Hepatic stellate cell (primary cell): Measurements from ENCODE around the gene MTMR2.

Source experiments
- DNase-seq: peaks from one replicate; pipeline ENCODE4 v3.0.0; 2011; ENCODE audit warnings: low spot score

MTMR2 gene

DNA sequence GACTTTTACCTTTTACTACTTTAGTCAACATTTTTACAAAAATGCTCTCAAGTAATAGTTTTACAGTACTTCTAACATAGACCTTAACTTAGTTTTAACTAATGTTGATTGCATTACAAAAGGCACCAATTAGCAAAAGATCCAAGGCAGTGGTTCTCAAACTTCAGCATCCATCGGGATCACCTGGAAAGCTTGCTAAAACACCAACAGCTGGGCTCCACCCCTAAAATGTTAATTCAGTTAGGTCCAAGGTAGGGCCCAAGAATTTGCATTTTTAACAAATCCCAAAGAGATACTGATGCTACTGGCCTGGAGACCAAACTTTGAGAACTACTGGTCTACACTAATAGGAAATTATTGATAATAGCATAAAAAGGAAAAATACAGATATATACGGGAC is 5.9 kb downstream of the MTMR2 start:
- no peak for DNase-seq

DNA sequence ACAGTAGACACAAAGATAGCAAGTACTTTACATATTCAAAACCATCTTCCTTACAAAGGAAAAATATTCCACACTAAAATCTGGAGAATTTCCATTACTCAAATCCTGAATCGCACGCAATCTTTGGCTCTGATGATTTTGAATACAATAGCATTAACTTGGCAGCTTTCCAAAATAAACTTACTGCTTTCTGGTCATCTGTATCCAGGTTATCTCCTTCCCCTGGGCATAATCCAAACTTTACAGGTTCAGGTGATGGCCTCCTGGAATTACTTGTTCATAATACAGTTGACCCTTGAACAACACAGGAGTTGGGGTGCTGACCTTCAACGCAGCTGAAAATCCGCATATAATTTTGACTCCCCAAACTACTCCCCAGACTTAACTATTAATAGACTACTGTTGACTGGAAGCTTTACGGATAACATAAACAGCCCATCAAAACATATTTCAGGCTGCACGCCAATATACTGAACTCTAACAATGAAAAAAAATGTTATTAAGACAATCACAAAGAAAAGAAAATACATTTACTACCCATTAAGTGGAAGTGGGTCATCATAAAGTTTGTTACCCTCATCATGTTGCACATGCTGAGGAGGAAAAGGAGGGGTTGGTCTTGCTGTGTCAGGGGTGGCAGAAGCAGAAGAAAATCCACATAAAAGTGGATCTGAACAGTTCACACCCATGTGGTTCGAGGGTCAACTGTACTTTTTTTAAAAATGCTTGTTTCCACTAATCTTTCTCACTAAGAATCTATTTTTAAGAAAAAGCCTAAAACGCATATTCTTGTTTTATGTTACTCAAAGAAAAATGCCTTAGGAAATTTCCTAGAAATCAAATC is 6.5 kb downstream of the MTMR2 start:
- DNase-seq: no peak

DNA sequence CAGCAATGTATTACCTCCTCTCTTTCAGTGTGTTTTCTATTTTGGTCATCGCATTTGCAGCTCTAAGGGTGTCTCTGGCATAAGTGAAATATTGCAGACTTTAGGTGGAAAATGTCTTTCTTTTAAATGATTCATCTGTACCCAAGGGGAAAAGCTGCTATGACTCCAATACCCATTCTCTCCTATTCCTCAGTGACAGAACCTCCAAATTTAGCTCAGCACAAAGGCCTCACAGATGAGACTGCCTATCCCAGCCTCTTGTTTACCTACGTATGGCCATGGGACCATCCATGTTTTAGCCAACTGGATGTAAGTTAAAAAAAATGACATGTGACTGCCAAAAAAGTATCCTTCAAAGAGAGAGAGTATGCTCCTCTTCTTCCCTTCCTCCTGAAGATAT is 7.9 kb downstream of the MTMR2 start:
- DNase-seq: no peak

DNA sequence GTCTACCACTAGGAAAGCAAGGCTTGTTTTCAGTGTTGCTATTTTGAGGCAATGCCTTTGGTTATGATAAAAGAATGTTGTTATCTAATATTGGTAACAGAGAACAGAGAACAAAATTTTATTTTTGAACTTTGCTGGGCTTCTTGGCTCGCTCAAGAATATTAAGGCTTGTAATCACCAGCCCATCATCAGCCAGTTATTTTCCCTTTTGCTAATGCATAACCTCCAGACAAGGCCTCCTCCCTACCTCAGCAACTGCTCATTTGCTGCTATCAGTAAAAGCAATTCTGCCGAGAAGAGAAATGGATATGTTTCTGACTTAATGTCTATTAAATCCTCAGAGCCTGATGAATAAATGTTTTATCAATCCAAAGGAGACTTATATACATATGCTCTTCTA is 8.9 kb downstream of the MTMR2 start:
- DNase-seq: no peak

DNA sequence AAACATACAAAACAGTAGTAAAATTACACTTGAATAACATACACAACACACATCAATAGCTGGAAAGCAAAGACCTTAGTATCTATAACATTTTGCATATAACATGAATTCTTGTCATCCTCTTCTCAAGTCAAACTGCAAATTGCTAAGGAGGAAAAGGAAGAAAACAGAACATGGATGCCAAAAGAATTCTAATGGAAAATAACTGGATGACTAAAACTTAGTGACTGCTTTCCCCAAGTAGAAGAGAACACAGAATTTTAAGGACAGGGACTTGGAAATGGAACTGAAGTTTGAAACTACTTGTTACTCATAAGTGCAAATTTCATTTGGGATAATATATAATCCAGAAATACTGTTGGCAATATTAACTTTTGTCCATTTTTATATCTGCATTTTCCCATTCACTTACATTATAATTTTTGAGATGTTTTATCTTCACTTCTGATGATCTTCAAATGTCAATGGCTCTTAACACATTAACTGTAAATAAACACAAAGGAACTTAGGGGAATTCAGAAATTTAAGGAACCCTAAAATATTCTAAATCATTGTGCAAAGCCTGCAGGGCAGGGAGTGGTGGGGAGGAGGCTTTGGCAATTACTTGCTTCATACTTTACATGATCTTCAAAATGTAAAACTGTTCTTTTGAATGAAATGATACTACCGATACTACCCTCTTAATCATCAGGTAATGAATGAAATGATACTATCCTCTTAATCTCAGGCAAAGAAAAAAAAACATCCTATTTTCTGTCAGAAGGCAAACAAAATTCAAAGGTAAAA is 9.9 kb downstream of the MTMR2 start:
- DNase-seq: no peak

DNA sequence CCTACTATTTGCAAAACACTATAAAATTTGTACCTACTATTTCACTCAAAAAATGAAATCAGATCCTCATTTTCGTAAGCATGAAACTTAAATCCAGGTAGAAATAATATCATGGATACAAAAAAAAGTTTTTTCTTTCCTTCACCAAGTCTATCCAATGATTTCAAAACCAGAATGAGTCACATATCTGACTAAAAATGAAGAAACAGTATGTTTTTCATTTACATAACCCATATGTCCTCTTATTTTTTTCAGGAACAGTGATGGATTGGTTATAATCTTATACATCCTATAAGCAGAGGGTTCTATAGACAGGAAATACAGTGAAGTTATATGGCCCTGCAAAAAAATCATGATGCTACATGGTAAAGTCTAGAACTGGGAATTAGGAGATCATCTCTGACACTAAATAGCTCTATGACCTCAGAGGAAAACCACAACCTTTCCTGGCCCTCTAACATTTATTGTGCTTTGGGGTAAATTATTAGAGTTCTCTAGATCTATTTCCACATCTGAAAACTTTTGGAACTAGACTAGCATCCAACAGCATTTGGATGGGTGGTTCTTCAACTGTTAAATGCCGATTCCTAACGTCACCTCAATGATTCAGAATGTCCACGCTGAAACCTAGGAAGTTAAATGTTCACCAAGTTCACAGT is 10.9 kb downstream of the MTMR2 start:
- no peak for DNase-seq

DNA sequence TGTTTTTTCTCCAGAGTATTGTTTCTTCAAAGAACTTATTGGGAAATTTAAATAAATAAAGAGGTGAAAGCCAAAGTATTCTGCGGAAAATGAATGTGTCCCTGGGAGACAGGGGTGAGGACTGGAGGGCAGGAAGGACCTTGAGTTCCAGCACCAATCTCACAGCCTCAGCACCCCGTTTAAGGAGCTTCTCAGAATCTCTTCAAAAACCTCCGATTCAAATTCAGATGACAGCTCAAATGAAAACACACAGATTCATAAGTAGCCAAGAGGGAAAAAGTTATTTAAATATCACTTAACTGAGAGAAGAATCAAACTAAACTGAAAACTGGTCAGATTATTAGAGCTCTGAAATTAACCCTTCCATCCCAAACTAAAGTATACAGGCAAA is 12.5 kb downstream of the MTMR2 start:
- no peak for DNase-seq

DNA sequence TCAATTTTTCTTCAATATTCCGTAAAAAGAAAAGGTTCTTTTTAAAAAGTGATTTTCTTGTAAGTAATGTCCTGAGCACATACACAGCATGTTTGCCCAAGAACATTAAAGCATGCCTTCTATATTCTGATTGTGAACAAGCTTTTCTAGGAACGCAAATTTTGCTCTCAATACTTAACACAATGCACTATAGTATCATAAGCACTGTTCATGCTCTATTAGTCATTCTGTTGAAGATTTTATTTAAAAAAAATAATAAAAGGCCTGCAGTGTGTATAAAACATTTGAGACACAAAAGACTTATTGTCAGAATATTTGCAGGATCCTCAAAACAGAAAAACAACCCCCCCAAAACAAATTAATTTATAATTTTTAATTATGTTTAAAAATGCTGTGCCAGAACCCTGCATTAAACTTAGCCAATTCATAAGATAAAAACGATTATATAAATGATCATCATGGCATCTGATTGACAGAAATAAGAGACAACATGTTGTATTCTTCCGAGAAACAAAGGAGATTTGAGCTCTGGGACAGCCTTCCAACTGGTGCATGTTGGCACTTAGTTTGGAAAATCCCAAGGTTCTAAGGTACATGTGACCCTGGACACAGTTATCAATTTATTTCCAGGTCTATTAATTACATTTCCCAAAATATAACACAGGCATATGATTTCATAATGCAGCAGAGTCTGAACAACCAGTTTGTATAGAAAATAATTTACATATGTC is 13.1 kb downstream of the MTMR2 start:
- DNase-seq: no peak

DNA sequence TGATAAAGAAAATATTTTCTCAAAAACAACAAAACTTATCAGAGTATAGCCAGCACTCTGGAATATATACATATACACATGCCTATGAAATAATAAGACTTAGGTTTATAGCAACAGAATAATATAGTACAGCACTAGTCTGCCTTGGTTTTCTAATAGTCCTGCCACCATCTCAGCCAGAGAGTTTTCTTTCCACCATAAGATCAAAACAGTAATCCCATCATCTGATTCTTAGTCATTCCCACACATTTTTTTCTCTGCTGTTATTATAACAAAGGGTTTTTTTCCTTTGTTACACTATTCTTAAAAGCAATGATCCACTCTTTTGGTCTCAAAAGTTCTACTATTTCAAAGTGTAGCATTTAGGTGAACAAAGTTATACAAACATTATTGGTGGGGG is 15.1 kb downstream of the MTMR2 start:
- DNase-seq: no peak

DNA sequence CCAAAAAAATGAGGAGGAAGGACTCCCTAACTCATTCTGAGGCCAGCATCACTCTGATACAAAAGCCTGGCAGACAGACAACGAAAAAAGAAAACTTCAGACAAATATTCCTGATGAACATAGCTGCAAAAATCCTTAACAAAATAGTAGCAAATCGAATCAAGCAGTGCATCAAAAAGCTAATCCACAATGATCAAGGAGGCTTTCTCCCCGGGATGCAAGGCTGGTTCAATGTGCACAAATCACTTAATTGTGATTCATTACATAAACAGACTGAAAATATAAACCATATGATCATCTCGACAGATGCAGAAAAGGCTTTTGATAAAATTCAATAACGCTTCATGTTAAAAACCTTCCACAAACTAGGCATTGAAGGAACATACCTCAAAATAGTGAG is 16.4 kb downstream of the MTMR2 start:
- no peak for DNase-seq

DNA sequence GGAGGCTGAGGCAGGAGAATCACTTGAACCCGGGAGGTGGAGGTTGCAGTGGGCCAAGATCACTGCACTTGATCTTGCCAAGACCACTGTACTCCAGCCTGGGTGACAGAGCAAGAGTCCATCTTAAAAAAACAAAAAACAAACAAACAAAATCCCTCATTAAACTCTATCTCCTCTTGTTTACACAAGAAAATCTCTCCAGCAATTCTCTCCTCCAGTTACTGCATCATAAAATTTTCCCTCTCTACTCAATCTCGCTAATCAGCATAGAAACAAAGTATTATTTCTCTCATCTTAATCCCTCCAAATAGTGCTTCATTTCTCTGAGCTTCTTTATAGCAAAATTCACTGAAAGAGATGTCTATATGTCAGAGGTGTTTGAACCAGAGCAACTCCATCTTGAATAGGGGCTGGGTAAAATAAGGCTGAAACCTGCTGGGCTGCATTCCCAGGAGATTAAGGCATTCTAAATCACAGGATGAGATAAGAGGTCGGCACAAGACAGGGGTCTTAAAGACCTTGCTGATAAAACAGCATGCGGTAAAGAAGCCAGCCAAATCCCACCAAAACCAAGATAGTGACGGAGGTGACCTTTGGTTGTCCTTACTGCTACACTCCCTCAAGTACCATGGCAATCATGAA is 19.8 kb downstream of the MTMR2 start:
- no peak for DNase-seq

DNA sequence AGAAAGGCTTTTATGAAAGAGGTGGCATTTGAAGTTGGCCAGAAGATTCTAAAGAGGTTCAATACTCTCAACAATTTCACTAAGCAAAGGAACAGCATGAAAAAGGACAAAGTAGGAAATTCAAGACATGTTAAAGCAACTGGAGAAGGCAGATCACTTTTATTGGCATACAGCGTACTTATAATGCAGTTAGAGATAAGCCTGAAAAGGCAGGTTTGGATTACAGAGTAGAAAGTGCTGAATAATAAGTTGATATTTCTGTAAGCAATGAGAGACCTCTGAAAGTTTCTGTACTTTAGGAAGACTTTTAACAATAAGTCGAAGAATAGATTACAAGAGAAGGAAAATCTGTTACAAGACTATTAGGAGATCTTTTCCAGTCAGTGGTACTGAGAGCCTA is 25.1 kb downstream of the MTMR2 start:
- no peak for DNase-seq

DNA sequence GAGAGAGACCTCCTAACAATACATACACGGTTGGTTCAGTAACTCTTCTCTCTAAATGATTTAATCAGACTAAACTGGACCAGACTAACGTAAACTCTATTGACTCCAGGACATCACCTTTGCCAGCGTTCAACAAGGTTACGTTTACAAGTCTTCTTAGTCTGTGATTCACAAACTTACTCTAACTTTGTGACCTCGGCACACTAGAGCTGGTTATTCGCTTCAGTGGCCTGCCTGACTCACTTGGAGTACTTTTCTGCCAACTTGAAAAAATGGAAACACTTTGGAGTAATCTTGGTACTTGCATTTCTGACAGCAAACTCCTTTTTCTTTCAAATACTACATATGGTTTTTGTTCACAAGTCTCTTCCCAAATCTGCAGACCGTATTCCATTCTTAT is 26.2 kb downstream of the MTMR2 start:
- DNase-seq: no peak

DNA sequence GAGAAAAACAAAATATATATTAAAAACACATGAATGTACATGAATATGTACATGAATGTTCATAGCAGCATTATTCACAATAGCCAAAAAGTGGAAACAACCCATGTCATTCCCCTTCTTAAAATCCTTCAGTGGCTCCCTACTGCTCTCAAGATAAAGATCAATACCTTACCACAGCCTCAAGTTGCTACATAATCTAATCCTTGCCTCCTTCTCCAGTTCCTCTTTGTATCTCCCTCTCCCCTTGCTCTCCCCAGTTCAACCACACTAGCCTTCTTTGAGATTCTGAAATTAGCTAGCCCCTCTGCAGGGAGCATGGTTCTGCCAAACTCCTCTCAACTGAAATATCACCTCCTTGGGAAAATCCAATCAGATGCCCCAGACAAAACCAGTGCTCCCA is 28.1 kb downstream of the MTMR2 start:
- no peak for DNase-seq

DNA sequence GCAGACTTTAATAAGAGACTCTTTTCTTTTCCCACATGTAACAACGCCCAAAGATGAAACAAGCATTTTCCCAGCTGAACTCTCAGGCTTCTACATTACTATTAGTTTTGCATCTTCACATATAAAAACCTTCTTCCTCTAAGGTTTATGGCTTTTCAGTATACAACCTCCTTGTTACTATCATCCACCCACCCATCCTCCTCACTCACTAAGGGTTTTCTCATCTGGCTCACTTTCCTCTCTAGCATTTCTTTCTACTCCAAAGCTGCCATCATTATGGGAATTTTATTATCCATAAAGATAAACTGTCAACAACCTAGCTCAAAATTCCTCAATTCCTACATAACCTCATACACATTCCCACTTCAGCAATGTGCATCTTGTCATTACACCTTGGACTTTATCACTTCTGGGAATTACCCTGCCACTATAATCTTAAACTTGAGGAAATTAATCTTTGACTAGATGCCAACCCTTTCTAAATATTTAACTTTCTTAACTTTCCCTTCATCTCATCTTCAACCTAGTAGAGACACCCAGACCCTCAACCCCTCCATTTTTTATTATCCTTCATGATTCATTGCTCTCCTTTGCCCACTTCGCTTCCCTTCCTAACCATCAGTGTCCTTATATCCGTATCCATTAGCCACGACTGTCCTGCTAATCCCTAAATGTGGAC is 30.9 kb downstream of the MTMR2 start:
- no peak for DNase-seq

DNA sequence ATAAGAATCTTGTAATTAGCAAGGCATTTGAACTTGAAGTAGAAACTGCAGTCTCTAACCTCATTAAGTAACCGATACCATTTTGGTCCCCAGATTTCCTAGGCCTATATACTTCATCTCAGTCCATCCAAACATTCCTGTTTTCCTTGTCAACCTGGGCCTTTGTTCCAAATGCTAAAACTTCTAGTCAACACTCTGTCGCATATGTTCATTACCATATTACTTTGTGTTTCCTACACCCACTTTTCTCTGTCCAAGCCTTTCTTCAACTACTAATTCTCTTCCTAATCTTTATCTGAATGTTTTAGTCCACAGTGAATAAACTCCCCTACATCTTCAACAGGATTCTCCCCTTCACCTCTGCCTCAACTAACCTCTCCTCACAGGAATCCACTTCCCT is 31.4 kb downstream of the MTMR2 start:
- DNase-seq: no peak

DNA sequence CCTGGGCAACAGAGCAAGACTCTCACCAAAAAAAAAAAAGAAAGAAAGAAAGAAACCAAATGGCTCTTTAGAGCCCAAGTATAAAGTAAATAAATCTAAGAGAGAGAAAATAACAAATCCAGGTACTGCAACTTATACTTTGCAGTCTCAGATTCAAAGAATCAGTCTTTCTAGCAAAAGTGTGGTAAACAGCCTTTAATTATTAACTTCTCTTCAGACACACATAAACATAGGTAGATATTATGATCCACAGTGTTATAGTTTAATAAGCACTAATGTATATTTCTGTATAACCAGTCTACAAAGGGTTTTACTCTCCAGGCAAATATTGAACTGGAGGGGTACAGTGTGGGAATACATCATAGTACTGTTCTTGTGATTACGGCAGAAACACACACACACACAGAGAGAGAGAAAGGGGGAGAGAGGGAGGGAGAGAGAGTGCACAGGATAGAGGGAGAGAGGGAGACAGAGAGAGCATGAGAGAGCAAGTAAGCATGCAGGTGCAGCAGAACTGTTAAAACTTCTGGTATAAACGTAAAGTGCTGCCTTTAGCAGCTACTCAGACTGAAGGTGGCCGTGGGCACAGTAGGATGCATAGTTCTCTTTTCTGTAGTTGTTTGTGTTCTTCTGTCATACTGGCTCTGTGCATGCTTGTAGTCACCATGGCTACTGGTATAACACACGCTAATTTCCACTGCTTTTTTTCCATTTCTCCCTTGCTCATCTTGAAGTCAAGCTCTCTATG is 32.3 kb downstream of the MTMR2 start:
- peak; percentile 31 for DNase-seq

DNA sequence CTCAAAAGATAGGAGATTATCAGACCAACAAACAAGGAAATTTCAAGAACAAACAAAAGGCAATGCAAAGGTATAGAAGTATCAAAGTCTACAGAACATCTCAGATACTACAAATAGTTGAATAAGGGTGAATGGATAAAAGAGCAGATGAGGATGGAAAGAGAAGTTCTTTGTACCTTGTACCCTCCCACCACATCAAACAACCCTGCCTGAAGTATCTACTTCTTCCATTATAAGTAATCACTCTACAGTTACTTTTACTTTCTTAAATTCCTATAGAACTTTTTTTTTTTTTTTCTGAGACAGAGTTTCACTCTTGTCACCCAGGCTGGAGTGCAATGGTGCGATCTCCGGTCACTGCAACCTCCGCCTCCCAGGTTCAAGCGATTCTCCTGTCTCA is 35.1 kb downstream of the MTMR2 start:
- DNase-seq: no peak

DNA sequence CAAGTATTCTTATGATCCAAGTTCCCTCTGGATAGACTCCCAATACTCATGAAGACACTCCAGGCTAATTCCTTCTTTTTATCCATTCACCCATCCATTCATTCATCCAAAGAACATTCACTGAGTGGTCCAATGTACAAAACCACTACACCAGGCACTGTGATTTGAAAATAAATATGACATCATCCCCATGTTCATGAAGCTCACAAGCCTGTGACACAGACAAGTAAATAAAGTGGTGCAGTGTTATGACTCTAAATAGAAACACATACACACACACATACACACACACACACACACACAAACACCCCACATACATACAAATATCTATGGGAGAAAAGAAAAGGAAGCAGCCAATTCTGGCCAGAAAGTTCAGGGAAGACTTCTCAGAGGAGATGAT is 35.5 kb downstream of the MTMR2 start:
- no peak for DNase-seq

DNA sequence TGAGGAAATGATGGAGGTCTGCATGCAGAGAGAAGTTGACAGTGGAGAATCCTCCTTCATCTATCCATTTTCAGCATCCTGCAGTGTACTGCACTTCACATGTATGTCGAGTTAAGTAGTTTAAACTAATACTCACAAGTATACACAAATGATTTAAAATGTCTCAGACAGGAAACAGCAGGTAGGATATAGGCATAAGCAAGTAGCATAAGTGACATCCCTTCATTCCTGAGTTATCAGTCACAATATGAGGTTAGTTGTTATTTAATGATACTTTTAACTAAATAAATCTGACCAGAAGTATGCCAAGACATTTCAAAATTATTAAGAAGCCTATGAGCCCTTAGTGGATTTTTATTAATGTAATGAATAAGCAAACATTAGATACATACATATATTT is 37.4 kb downstream of the MTMR2 start:
- DNase-seq: no peak

DNA sequence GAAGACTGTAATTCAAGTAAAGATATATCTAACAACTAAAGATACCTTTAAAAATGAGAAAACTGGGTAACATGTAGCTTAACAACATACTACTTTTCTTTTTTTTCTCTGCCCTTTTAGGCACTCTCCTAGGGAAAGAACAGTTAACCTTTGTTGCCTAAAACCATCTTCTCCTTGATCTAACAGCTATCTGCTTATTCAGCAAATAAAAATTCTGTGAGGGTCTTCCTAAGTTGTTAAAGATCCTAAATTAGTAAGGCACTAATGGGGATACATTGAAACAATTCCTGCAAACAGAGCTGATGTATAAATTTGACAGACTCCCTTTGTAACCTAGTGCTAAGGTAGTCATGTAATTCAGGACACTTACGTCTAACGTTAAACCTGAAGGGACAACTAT is 39.1 kb downstream of the MTMR2 start:
- DNase-seq: no peak
